ENCODE measurements around the gene MEAK7.

- TF ChIP-seq CTCF (IDR thresholded peaks at IDR 0.05; ENCODE audit: low read depth, low read length): no peak
- TF ChIP-seq POLR2A (IDR thresholded peaks at IDR 0.05; ENCODE audit: extremely low read depth, insufficient read length): no peak
- no peak for TF ChIP-seq MAX (IDR thresholded peaks at IDR 0.05; ENCODE audit: low read depth, low read length)
- no peak for TF ChIP-seq MYC (IDR thresholded peaks at IDR 0.05; ENCODE audit: low read depth, low read length)
These were observed 4.8 kb downstream of the MEAK7 start for GRCh38 chr16:84499638-84500037.

Data from NB4 (cell line).